ENCODE results near the gene MROH8.
"Not testable (repeated sequence)": the region's sequence is repeated elsewhere in the genome, so short reads cannot be mapped to it uniquely, and the experiment has no call there.

MROH8 gene

GRCh38 chr20:37077009-37077408 is 102.3 kb downstream of the MROH8 start:
- DNase-seq, result no peak

DNA sequence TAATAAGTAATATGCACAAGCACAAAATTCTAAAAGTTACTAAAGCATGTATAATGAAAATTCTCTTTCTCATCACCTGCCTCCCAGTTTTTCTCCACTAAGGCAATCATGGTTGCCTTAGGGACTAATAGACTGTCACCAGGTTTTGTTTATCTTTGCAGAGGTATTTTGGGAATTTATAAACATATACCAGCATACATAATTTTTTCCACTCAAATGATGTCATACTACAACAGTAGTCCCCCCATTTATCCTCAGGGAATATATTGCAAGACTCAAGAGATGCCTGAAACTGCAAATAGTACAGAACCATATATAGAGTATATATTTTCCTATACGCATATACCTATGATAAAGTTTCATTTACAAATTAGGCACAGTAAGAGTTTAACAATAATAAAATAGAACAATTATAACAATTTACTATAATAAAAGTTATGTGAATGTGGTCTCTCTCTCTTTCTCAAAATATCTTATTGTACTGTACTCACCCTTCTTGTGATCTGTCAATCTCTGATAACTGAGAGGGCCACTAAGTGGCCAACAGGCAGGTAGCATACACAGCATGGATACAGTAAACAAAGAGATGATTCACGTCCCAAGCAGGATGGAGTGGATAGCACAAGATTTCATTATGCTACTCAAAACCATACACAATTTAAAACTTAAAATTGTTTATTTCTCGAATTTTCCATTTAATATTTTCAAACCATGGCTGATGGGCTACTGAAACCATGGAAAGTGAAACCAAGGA is 103.2 kb downstream of the MROH8 start:
- DNase-seq, result no peak

DNA sequence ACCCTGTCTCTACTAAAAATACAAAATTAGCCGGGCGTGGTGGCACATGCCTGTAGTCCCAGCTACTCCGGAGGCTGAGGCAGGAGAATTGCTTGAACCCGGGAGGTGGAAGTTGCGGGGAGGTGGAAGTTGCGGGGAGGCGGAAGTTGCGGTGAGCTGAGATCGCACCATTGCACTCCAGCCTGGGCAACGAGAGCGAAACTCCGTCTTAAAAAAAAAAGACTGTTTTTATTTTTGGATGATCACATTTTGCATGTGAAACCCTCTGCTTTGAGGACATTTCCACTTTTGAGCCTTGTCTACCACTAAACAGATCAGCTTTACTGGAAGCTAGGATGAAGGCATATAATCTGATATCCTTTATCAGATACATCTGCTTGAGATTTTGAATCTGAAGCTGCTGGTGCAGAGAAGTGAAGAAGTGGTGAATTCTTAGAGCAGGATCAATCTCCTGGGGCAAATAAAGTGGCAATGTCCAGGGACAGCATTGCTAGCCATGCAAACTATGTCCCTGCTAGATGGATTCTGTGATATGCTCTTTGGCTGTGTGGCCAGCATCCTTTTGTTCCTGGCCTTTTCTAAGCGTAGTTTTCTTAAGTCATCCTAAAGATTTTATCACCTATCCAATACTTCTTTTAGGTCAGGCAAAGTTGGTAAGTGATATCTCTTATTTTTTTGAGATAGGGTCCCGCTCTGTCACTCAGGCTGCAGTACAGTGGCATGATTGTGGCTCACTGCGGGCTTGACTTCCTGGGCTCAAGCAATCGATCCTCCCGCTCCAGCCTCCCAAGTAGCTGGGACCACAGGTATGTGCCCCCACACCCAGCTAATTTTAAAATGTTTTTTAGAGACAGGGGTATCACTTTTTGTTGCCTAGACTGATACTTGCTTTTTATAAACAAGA is 106.8 kb downstream of the MROH8 start:
- no peak for DNase-seq

GRCh38 chr20:37071481-37071911 is 107.9 kb downstream of the MROH8 start:
- peak; percentile 66 for DNase-seq

- not testable (repeated sequence) for DNase-seq
Observed at GRCh38 chr20:37069563-37069962, 109.8 kb downstream of the MROH8 start.

DNA sequence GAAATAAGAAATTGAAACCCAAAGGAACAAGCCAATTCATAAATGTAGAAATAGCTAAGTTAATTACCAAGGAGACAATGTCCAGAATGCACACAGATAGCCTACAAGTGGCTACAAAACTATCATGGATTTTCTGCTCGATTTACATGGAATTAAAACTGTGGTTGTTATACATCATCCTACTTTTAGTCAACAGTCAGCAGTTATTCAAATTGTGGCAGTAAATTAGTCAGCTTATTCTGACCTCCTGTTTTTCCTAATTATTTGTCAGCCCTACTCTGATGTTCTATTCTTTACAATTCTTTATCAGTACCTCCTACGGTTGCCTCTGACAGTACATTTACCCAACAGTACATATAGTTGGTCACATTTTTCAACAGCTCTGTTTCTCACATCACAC is 113.2 kb downstream of the MROH8 start:
- DNase-seq, result no peak

- no peak for DNase-seq
Observed at GRCh38 chr20:37055276-37055675, 124.1 kb downstream of the MROH8 start.

DNA sequence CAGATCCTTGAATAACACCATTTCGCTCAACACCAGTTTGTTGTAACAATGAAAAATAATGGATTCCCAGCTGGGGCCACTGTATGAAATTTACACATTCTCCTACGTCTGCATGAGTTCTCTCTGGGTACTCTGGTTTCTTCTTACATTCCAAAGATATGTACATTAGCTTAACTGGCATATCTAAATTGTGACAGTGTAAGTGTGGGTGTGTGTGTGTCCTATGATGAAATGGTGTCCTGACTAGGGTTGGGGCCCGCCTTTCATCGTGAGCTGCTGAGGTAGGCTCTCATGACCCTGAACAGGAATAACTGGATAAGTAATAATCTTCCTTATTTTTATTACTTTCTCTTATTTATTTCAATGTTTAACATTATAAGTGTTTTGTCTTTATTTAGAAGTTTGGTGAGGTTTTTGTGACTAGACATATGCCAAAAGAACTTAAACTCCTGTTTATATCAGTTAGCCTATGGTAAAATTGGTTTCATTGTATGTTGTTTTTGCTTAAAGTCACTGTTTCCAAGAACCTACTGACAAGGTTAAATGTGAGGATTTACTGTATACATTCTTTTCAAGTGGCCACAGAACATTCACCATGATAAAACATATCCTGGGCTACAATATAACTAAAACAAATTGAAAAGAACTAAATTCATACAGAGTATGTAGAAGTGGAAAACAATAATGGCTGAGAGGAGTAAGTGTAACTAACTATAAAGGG is 126.0 kb downstream of the MROH8 start:
- no peak for DNase-seq
